Activated CD4-positive, alpha-beta T cell treated with anti-CD3 and anti-CD28 coated beads for 36 hours (primary cell): ENCODE measurements around the gene ELP4. TPM values are rescaled to one million over a fixed set of nuclear protein-coding genes. Genes with fewer than 3 reads are reported as not detected.

Experiments used
- ATAC-seq: fragments of 200-7000 bp; cut with Tn5 transposase; one replicate; pipeline ENCODE4 v1.10.0; 2021; ENCODE audit warnings: mild to moderate bottlenecking, moderate library complexity
- CTCF ChIA-PET: fragments of 350-600 bp; sonication (Branson Sonifier 250); formaldehyde crosslinking; loops from one replicate; lab custom pipeline; 2021; ENCODE audit warnings: antibody characterized with exemption; lab: Charles Lee
- POLR2A ChIA-PET: fragments of 350-600 bp; sonication (Branson Sonifier 250); formaldehyde crosslinking; loops from one replicate; lab custom pipeline; 2021; ENCODE audit warnings: antibody characterized with exemption, inconsistent platforms; lab: Charles Lee
- DNase-seq: peaks from one replicate; pipeline ENCODE4 v3.0.0-alpha.2; 2020
- H3K27ac Mint-ChIP-seq: one replicate; pipeline ENCODE4 v1.8.0; 2021; ENCODE audit warnings: mixed read lengths
- H3K27me3 Mint-ChIP-seq: one replicate; pipeline ENCODE4 v1.8.0; 2021; ENCODE audit warnings: mixed read lengths
- H3K36me3 Mint-ChIP-seq: one replicate; pipeline ENCODE4 v1.8.0; 2021; ENCODE audit warnings: low read depth, mixed read lengths
- H3K4me1 Mint-ChIP-seq: one replicate; pipeline ENCODE4 v1.8.0; 2021; ENCODE audit warnings: mixed read lengths
- H3K4me3 Mint-ChIP-seq: one replicate; pipeline ENCODE4 v1.8.0; 2021; ENCODE audit warnings: mild to moderate bottlenecking, moderate library complexity, mixed read lengths
- H3K9me3 Mint-ChIP-seq: one replicate; pipeline ENCODE4 v1.8.0; 2021; ENCODE audit warnings: low read depth, mixed read lengths
- intact Hi-C, 2 experiments: fragments of 100-400 bp; cut with DNase I in 1 of 2; cut with micrococcal nuclease in 1 of 2; formaldehyde crosslinking; loops; one replicate each; pipeline versions ENCODE4 v1.14.2 to v1.15.1; 2022 to 2024; cut with DNase I, micrococcal nuclease
- total RNA-seq, 2 experiments: library from RNA; stranded (reverse); gene quantifications; one replicate each; pipeline ENCODE4 v1.2.3, GENCODE V29; 2021

The ELP4 gene
- total RNA-seq, 2 experiments from 2014 or later = 21.9 to 30.9 TPM

DNA sequence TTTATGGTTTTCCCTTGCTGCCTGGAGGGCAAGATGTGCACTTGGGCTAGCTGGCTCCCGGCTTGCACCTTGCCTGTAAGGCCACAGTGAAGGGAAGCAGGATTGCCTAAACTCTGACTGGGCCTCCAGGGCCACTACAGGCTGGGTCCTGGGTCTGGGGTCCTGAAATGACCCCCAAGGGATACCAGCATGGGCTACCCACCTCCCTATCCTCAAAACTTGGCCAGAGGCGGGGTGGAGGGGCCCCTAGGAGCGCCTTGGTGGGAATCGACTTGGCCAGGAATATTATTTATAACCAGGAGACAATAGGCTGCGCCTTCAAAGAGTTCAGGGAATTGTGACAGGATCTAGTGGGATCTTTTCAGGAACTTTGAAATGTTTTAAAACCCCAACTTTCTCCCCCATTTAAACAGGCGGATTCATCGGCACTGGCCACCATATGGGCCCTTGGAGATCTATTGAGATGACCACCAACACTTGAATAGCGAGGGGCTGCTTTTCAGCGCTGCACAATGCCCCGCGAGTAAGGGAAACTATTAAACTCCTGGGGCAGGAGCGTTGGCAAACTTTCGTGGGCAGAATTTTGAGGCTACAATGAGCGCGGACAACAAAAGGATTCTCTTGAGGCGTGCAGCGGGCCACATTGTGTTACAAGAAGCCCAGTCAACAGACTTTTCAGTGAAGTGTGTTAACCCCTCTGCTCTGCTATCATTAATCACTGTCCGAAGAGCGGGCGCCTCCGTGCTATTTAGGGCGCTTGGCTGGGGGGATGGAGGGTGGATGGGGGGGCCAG, 286.3 kb downstream of the ELP4 start:
- ATAC-seq (no peak), DNase-seq (no peak)
- Mint-ChIP-seq H3K27ac (no peak overlapping the region), H3K27me3 (peaks cover 67% of the 10 kb centered on the region), H3K9me3 (no peaks in the 10 kb centered on the region), H3K4me3 (no peak overlapping the region), H3K36me3 (peaks cover 6% of the 10 kb centered on the region), H3K4me1 (peaks cover 23% of the 10 kb centered on the region)
- CTCF ChIA-PET = no interaction called here
- POLR2A ChIA-PET = no interaction called here
- intact Hi-C loops = loop anchor here in 1 of 2 experiments (10.0 kb wide), 1 partner anchor 401 kb away; no protein-coding TSS in a partner anchor

DNA sequence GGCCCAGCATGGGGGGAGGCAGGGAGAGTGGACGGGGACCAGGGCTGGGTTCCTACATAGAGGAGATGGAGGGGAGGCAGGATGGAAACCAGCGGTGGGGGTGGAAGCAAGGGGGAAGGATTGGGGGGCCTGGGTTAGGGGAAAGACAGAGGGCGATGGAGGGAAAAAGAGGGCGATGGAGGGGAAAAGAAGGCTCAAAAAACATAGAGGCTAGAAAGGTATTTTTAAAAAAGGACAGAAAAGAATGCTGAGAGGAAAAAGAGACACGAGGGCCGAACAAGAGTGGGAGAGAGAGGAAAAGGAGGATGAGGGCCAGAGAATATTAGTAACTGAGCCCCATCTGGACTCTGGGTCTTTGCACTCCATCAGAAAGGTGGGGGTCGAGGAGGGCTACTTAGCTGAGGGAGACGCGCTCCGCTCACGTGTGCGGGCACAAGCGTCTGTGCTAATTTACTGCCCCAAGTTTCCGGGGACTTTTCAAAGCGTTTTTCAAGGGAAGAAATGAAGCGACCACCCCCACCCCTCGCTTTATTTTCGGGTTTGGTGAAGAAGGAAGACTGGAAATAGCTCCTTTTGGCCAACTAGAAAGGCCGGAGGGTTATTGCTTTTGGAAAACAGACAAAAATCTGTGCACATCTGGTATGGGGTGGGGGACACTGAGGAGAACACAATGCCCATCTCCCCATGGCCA, 287.1 kb downstream of the ELP4 start:
- intact Hi-C loops = loop anchor here in 1 of 2 experiments (10.0 kb wide), 1 partner anchor 402 kb away; no protein-coding TSS in a partner anchor
- Mint-ChIP-seq H3K27me3 (peaks cover 70% of the 10 kb centered on the region), H3K27ac (no peak overlapping the region), H3K9me3 (no peaks in the 10 kb centered on the region), H3K4me1 (peaks cover 23% of the 10 kb centered on the region), H3K4me3 (no peak overlapping the region), H3K36me3 (peaks cover 6% of the 10 kb centered on the region)
- no peak for ATAC-seq
- CTCF ChIA-PET = no interaction called here
- no peak for DNase-seq
- POLR2A ChIA-PET = no interaction called here

DNA sequence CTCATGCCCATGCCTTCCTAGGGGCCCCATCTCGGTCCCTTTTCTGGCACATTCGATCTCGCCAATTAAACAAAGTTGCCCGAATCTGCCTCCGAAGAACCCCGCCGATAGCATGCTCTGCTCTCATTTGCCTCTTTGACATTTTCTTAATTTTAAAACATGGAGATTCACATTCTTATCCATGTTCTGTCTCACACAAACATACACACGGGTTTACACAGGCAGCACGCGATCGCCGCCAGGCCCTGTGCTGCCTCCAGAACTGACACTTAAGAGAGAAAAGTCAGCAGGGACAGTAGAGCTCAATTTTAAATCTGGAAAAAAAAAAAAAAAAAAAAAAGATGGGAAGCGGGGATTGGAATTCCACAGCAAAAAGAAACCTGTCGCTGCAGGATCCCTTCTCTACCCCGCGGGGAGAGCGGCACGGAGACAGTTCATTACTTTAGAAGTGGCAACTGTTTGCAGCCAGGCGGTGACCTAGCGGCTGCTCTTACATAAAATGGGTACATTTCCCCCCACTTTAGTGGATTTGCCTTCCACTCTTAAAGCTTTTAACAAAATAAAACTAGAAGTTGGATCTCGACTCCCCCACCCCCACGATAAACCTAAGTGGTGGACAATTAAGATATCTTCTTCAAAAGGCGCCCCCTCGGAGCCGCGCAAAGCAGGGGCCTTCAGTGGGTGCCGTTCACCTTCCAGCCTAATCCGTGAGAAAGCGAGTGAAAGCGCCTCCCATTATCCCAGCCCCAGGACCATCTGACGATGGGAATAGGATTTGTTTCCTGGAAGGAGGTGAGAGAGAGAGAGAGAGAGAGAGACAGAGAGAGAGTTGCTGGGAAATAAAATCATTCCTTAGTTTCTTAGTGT, 287.9 kb downstream of the ELP4 start:
- Mint-ChIP-seq H3K4me3 (no peak overlapping the region), H3K27me3 (peaks cover 69% of the 10 kb centered on the region), H3K36me3 (peaks cover 6% of the 10 kb centered on the region), H3K27ac (no peak overlapping the region), H3K9me3 (no peaks in the 10 kb centered on the region), H3K4me1 (peaks cover 23% of the 10 kb centered on the region)
- ChIA-PET POLR2A (interaction anchor here (0.8 kb wide), 1 partner anchor 11 kb away, joined by 4 read pairs; no protein-coding TSS in a partner anchor), CTCF (no interaction called here)
- intact Hi-C loops = loop anchor here in 1 of 2 experiments (1.0 to 10.0 kb wide), 3 partner anchors 14 to 403 kb away; partner anchors contain the start of gene PAX6
- ATAC-seq (no peak), DNase-seq (no peak)

DNA sequence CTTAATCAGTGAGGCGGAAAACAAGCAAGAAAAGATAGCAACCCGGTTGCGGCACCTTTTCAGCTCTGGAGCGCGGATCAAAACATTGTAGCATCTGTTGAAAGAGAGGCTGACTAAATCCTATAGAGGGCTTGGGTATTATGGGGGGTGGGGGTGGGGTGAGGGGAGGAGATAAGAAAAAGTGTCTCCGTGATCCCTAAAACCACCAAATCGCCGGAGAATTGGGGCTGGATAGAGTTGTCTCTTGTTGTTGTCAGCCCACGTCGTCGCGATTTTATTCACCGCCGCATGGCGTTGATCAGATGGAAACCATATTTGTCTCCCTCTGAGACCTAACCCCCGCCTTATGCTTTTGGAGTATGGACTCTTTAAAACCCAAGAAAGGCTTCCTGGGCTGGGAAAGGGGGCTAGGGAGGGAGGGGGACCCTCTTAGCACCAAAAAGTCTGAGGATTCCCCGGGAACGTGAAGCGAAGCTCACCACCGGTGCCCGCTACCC, 288.5 kb downstream of the ELP4 start:
- Mint-ChIP-seq H3K27ac (no peak overlapping the region), H3K36me3 (peaks cover 6% of the 10 kb centered on the region), H3K9me3 (no peaks in the 10 kb centered on the region), H3K4me3 (no peak overlapping the region), H3K27me3 (peaks cover 70% of the 10 kb centered on the region), H3K4me1 (peaks cover 29% of the 10 kb centered on the region)
- ChIA-PET POLR2A (interaction anchor here (0.8 kb wide), 1 partner anchor 11 kb away, joined by 4 read pairs; no protein-coding TSS in a partner anchor), CTCF (interaction anchor here (1.1 to 1.2 kb wide), 2 partner anchors 10 to 160 kb away, joined by 3 read pairs; no protein-coding TSS in a partner anchor)
- DNase-seq (peak; percentile 27), ATAC-seq (no peak)
- intact Hi-C loops = loop anchor here in 1 of 2 experiments (1.0 to 10.0 kb wide), 3 partner anchors 13 to 403 kb away; partner anchors contain the start of gene PAX6

DNA sequence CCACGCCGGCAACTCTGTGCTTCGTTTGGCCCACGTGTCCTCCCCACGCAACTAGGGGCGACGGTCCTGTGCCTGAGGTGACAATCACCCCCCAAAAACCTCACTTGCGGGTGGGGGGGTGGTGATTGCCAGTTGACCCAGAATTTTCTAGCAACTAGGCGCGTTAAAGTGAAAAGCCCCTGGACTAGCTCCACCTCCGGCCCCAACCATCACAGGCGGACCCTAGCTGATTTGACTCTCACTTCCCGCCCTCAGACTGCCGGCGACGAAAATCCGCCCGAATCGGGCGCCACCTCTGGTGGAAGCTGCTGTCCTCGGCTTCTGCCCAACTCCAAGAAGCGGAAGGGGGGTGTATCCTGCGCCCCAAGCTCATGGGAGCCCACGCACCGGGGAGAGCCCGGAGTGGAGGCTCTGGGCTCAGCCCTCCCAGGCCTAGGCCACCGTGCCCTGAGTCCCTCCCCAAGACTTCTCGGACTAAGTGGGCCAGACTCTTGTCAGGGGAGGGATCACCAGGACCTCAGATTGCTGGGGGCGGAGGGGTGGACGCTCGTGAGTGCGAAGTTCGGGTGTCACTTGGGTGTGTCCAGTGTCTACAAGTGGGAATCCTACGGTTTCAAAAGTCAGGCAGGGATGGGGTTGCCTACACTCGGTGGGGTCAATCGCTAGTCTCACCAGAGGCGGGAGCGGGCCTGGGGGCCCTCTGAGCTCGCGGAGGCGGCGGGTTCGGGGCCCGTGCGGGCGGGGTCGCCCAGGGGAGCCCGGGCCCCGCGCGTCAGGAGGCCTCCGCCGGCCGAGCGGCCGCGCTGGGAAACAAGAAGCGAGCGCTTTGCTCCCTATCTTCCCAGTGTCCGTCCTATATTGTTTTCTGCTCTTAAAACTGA, 289.2 kb downstream of the ELP4 start:
- CTCF ChIA-PET = interaction anchor here (0.6 to 1.2 kb wide), 4 partner anchors 9 to 159 kb away, joined by 3 to 4 read pairs (median 3); no protein-coding TSS in a partner anchor
- Mint-ChIP-seq H3K4me1 (peaks cover 36% of the 10 kb centered on the region), H3K36me3 (peaks cover 6% of the 10 kb centered on the region), H3K27me3 (peaks cover 74% of the 10 kb centered on the region), H3K4me3 (no peak overlapping the region), H3K27ac (no peak overlapping the region), H3K9me3 (no peaks in the 10 kb centered on the region)
- intact Hi-C loops = loop anchor here in 1 of 2 experiments (1.0 to 10.0 kb wide), 3 partner anchors 13 to 404 kb away; partner anchors contain the start of gene PAX6
- ATAC-seq (peak; percentile 47), DNase-seq (peak; percentile 57)
- POLR2A ChIA-PET = interaction anchor here (0.8 kb wide), 1 partner anchor 10 kb away, joined by 4 read pairs; no protein-coding TSS in a partner anchor

DNA sequence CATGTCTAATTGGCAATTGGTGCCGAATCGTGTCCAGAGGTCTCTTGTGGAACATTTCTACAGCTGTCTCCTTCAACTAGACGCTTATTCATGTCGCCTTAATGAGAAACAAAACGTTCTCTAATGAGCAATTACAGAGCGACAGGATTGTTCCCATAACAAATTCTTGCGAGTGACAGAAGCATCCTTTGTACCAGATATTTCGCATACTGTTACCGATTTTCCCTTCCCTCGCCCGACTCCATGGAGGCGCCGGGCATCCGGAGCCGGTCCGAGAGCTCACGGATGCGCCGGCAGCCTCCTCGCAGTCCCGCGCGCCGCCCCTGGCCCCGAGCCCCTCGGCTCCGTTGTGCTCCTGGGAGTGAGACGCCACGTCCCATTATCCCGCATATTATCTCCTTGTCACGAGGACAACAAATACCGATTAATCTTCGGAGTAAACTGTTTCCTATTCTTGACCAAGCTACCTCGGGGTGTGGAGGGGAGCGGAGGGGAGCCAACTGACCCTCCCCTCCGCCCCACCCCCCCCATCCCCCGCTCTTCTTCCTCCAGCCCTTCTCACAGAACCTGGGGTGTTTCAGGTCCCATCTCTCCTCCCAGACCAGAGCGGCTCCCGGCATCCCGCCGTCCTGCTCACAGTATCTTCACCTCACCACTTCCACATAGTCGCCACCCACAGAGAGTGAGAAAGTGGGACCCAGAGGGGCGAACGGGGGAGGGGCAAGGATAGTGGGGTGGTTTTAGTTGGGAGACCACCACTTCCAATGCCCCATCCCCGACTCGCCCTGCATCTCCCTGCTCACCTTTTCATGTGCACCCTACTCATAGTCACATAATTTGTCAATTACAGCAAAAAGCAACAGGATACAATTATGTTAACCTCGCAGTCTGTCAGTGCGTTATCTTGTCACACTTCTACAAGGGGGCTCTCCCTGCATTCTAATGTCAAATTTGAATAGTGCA, 290.1 kb downstream of the ELP4 start:
- ChIA-PET POLR2A (no interaction called here), CTCF (interaction anchor here (0.6 to 1.2 kb wide), 5 partner anchors 9 to 745 kb away, joined by 3 to 4 read pairs (median 3); no protein-coding TSS in a partner anchor)
- intact Hi-C loops = loop anchor here (1.0 to 10.0 kb wide), 6 partner anchors 26 to 1475 kb away; partner anchors contain the start of genes ARL14EP (in 1 of the 2) and WT1 (in 1 of the 2)
- peaks cover 45% of the 10 kb centered on the region for H3K4me1 Mint-ChIP-seq
- H3K36me3 Mint-ChIP-seq = peaks cover 6% of the 10 kb centered on the region
- H3K9me3 Mint-ChIP-seq = no peaks in the 10 kb centered on the region
- DNase-seq (no peak), ATAC-seq (no peak)
- H3K27me3 Mint-ChIP-seq = peaks cover 77% of the 10 kb centered on the region
- H3K27ac Mint-ChIP-seq = no peak overlapping the region
- no peak overlapping the region for H3K4me3 Mint-ChIP-seq

DNA sequence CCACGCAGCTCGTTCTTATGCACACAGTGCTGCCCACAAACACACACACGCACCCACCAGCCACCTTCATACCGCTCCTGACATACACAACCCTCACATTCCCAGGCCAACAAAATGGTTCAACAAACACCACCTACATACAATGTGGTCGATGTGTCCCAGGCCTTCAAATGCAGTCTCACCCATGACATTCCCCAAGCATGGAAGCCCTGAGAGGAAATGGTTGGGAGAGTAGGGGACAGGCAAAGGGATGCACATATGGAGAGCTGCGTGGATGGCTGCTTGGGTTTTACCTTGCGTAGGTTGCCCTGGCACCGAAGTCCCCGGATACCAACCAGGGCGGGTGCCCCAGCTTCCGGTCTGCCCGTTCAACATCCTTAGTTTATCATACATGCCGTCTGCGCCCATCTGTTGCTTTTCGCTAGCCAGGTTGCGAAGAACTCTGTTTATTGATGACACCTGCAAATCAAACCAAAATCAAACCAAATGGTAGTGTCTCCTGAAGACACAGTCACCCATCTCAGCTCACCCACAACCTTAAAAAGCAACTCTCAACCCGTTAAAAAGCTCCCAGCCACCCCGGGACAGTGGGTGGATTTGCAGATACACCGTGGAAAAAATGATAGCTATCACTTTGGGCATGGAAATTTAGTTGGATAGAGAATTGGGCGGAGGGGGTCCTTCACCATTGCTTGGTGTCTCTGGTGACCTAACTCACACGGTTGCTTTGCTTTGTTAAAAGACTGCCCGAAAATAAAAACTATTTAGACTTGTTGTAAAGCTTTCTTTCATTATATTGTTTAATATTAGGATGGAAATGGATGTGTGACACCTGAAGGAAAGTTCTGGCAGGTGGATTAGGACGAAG, 291.1 kb downstream of the ELP4 start:
- H3K36me3 Mint-ChIP-seq = peaks cover 6% of the 10 kb centered on the region
- no peak overlapping the region for H3K27ac Mint-ChIP-seq
- H3K9me3 Mint-ChIP-seq = no peaks in the 10 kb centered on the region
- ChIA-PET POLR2A (no interaction called here), CTCF (interaction anchor here (0.6 to 1.0 kb wide), 2 partner anchors 10 to 17 kb away, joined by 3 to 4 read pairs; no protein-coding TSS in a partner anchor)
- no peak overlapping the region for H3K4me3 Mint-ChIP-seq
- intact Hi-C loops = loop anchor here (1.0 to 10.0 kb wide), 5 partner anchors 25 to 1476 kb away; partner anchors contain the start of genes ARL14EP (in 1 of the 2) and WT1 (in 1 of the 2)
- peaks cover 77% of the 10 kb centered on the region for H3K27me3 Mint-ChIP-seq
- DNase-seq (no peak), ATAC-seq (no peak)
- peaks cover 47% of the 10 kb centered on the region for H3K4me1 Mint-ChIP-seq

DNA sequence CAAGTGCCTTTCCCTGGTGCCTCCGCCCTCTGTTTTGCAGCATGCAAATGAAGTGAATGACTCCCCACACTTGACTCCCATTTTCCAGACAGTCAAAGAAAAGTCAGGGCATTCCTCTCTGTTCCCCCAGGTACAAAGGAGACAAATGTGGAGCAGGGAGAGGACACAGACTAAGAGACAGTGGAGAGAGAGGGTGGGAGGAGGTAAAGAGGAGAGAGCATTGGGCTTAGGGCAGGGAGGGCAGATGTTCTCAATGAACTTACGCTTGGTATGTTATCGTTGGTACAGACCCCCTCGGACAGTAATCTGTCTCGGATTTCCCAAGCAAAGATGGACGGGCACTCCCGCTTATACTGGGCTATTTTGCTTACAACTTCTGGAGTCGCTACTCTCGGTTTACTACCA, 291.7 kb downstream of the ELP4 start:
- Mint-ChIP-seq H3K4me1 (peaks cover 47% of the 10 kb centered on the region), H3K36me3 (peaks cover 6% of the 10 kb centered on the region), H3K27me3 (peaks cover 72% of the 10 kb centered on the region), H3K4me3 (no peak overlapping the region), H3K9me3 (no peaks in the 10 kb centered on the region), H3K27ac (no peak overlapping the region)
- DNase-seq = no peak
- POLR2A ChIA-PET = no interaction called here
- intact Hi-C loops = loop anchor here (2.0 to 10.0 kb wide), 4 partner anchors 26 to 1476 kb away; partner anchors contain the start of genes ARL14EP (in 1 of the 2) and WT1 (in 1 of the 2)
- CTCF ChIA-PET = no interaction called here
- ATAC-seq = no peak
